ENCODE results near the gene MXRA7. TPM values are rescaled to one million over a fixed set of nuclear protein-coding genes. Genes with fewer than 3 reads are reported as not detected.
A peak's percentile ranks its signal among the peaks of the same experiment; 100 is the strongest.
"Not testable (repeated sequence)": the region's sequence is repeated elsewhere in the genome, so short reads cannot be mapped to it uniquely, and the experiment has no call there.

Gene MXRA7
- total RNA-seq, 1 donor from 2014 or later: 129 TPM

- no peak for DNase-seq (ENCODE audit: low spot score)
These were observed 65.8 kb downstream of the MXRA7 start for GRCh38 chr17:76644995-76645394.

- peak; percentile 67 for DNase-seq (ENCODE audit: low spot score)
These were observed 67.1 kb downstream of the MXRA7 start, which contains the start of gene ST6GALNAC1 for GRCh38 chr17:76643553-76644148. TSS of gene ST6GALNAC1 (minus strand) at chr17:76643757. CDS start at chr17:76643638, 119 bp downstream.

DNA sequence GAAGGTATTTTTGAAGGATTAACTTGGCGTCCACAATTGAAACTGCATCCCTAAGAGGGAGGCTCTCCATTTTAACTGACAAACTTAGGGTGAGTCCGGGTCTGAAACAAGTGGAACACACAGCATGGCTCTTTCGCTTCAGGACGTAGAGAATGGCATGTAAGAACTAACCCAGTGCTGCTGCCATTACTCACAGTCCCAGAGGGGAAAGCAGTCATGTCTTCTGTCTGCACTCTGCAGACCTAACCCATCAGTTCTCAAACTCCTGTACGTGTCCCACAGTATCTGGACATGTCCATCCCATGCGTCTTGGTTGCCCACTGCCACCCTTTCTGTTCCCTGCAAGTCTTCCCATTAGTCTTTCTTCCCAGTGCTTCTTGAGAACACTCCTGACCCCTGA, 67.8 kb downstream of the MXRA7 start:
- no peak for DNase-seq (ENCODE audit: low spot score)

GRCh38 chr17:76642032-76642561, 68.7 kb downstream of the MXRA7 start:
- no peak for DNase-seq (ENCODE audit: low spot score)

- DNase-seq (ENCODE audit: low spot score): no peak
These were observed 69.3 kb downstream of the MXRA7 start for GRCh38 chr17:76641501-76641900.

GRCh38 chr17:76640550-76641380, 70.0 kb downstream of the MXRA7 start:
- no peak for DNase-seq (ENCODE audit: low spot score)

DNA sequence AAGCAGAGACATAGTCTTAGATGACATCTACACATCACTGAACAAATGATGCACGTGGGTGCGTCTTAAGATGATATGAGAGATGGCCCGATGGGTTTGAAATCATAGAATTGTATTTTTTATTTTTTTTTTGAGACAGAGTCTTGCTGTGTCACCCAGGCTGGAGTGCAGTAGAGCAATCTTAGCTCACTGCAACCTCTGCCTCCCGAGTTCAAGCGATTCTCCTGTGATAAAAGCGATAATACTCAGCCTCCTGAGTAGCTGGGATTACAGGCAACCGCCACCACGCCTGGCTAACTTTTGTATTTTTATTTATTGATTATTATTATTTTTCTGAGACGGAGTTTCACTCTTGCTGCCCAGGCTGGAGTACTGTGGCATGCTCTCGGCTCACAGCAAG, 72.5 kb downstream of the MXRA7 start:
- no peak for DNase-seq (ENCODE audit: low spot score)

GRCh38 chr17:76636486-76637206, 74.1 kb downstream of the MXRA7 start:
- DNase-seq (ENCODE audit: low spot score): not testable (repeated sequence)

- no peak for DNase-seq (ENCODE audit: low spot score)
These were observed 75.0 kb downstream of the MXRA7 start for GRCh38 chr17:76635659-76636360.

DNA sequence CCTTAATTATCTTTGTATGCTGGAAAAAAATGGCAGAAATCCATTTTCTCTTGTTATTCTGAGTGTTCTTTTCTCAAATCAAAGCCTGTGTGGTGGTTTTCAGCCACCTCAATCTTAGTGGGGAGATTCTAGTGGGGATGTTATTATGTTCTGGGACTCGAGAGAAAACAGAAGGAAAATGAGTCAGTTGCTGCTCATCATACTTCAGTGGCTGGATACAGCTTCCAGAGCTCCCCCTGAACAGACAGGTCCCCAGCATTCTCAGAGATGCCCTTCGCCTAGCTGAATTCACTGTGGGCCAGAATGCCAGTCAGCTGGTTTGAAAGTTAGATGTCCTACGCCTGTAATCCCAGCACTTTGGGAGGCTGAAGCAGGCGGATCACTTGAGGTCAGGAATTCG, 75.7 kb downstream of the MXRA7 start:
- no peak for DNase-seq (ENCODE audit: low spot score)

GRCh38 chr17:76633628-76634328, 77.0 kb downstream of the MXRA7 start:
- no peak for DNase-seq (ENCODE audit: low spot score)

DNA sequence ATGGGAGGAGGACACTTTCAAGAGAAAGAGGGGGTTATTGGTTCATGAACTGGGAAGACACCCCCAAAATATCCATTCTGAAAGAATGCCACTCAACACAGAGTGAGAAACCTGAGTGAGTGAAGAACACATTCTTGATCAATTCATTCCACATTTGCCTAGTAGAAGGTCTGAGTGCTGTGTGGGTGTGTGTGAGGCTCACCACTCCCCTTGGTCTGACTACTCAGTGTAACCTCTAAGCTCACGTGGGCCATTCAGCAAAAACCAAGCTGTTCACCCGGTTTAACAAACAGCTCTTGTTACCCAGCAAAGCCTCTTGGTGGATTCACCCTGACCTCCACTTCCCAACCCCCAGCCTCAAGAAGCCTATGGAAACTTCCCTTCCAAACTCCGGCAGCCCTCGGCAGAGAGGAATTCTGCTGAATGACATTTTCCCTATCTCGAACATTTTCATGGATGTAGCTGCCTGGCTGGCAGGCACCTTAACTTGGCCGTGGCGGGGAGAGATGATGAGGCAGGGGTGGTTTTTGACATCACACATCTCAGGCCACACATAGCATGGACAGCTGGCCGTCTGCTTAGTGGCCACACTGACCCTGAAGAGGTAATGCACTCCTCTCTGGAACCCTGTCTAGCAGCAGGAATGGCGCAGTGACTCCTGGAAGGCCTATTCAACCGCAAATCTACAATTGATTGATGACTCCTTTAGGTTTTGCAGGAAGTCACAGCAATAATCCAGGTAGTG, 78.8 kb downstream of the MXRA7 start:
- DNase-seq (ENCODE audit: low spot score): peak; percentile 59

DNA sequence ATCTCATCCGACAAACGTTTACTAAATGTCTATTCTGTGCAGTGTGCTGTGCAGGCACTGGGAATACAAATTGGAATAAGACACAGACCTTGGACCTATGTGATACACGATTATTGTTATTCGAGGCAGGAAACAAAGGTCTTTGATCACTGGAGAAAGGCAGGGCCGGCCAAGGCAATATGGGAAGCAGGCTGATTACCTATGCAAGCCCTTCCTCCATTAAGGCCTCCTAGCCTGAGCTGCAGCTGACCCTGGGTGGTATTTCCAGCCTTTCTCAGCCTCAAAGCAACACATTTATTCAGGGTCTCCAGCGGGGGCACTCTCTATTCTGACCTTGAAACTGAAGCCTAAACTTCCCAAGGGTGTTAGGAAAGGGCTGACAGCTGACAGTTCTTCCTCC, 80.6 kb downstream of the MXRA7 start:
- no peak for DNase-seq (ENCODE audit: low spot score)

Other genes with a start within 250 kb of the MXRA7 start
- not detected for gene AANAT, start 243.4 kb downstream of the MXRA7 start, total RNA-seq
- gene RHBDF2, start 209.5 kb downstream of the MXRA7 start, total RNA-seq: 41.6 TPM
- 24.6 TPM for gene CYGB, start 173.3 kb downstream of the MXRA7 start, total RNA-seq
- 11.5 TPM for gene PRCD, start 170.9 kb downstream of the MXRA7 start, total RNA-seq
- 28.7 TPM for gene ST6GALNAC2, start 125.1 kb downstream of the MXRA7 start, total RNA-seq
- 11.3 TPM for gene ST6GALNAC1, start 67.2 kb downstream of the MXRA7 start, total RNA-seq
- 28.2 TPM for gene JMJD6, start 15.6 kb upstream of the MXRA7 start, total RNA-seq
- gene METTL23, start 15.9 kb upstream of the MXRA7 start, total RNA-seq: 28.5 TPM
- 231 TPM for gene SRSF2, start 26.4 kb upstream of the MXRA7 start, total RNA-seq
- 27.0 TPM for gene MFSD11, start 27.2 kb upstream of the MXRA7 start, total RNA-seq
- 1.7 TPM for gene MGAT5B, start 157.4 kb upstream of the MXRA7 start, total RNA-seq

All from ureter (tissue), 1 donor.